H54 (cell line): ENCODE data around the gene MYG1.

Experiments used
- DNase-seq: peaks from one replicate; pipeline ENCODE4 v3.0.0; 2011; ENCODE audit warnings: low spot score, mixed read lengths; ENCODE audit not compliant: insufficient read length
- FAIRE-seq: peaks from 3 replicates; lab custom pipeline; 2011; peaks lifted over from hg19 to GRCh38; lab: Jason Lieb, UNC
- POLR2A ChIP-seq: IDR thresholded peaks from 2 replicates; pipeline ENCODE4 v1.6.1; 2011; ENCODE audit warnings: low read depth, mild to moderate bottlenecking, low read length

The MYG1 gene

DNA sequence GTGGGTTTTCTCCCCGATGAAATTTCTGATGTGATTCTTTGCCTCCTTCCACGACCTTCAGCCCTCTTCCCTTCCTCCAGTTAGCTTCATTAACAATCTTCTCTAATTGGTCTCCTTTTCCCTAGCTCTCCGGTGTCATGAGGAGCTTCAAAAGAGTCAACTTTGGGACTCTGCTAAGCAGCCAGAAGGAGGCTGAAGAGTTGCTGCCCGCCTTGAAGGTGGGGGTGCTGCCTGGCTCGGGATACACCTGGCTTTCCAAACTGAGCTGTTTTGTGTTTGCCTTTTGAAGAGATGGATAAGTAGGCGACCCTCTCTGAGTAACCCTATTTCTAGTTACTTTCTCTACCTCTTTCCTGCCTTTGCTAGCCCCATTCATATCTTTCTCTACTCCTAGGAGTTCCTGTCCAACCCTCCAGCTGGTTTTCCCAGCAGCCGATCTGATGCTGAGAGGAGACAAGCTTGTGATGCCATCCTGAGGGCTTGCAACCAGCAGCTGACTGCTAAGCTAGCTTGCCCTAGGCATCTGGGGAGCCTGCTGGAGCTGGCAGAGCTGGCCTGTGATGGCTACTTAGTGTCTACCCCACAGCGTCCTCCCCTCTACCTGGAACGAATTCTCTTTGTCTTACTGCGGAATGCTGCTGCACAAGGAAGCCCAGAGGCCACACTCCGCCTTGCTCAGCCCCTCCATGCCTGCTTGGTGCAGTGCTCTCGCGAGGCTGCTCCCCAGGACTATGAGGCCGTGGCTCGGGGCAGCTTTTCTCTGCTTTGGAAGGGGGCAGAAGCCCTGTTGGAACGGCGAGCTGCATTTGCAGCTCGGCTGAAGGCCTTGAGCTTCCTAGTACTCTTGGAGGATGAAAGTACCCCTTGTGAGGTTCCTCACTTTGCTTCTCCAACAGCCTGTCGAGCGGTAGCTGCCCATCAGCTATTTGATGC is 30.6 kb upstream of the MYG1 start:
- TF ChIP-seq POLR2A = no peak
- DNase-seq (no peak), FAIRE-seq (no peak)

DNA sequence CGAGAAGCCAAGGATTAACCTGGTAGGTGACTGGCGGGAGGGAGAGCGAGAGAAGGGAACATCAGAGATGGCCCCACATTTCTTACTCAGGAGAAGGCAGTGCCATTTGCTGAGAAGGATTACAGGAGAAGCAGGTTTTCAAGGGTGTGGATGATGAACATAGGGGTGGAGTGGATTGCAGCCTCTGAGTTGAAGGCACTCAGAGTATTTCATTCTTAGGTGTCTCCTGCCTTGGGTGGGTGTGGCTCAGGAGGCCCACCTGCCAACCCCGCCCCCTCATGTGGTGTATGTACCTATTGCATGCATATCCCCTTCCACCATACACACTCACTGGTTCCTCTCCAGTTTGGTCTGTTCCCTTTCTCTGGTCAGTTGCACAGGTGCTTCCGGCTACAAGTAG is 25.1 kb upstream of the MYG1 start:
- DNase-seq (no peak), FAIRE-seq (no peak)
- TF ChIP-seq POLR2A = no peak

DNA sequence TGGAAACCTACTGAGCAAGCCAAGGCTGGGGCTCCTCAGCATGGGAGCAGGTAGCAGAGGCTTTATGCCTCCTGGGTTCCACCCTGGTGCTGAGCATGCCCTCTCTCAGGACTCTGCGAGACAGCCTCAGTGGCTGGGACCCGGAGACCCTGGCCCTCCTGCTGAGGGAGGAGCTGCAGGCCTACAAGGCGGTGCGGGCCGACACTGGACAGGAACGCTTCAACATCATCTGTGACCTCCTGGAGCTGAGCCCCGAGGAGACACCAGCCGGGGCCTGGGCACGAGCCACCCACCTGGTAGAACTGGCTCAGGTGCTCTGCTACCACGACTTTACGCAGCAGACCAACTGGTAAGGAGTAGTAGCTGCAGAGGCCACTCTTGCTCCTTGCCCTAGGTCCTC is 23.0 kb upstream of the MYG1 start:
- no peak for TF ChIP-seq POLR2A
- FAIRE-seq (no peak), DNase-seq (no peak)

DNA sequence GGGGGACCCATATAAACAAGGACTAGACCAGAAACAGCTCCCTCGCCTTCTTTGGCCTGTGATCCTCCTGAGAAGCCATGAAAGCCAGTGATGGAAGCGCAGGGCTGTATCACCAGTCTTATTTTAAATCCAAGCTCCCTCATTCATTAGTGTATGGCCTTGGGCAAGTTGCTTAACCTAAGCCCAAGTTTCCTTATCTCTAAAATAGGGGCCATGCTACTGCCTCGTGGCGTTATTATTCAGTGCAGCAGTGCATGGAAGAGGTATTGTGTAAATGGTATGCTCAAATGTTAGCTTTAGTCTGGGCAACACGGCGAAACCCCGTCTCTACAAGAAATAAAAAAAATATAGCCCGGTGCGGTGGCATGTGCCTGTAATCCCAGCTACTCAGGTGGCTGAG is 21.5 kb upstream of the MYG1 start:
- DNase-seq = no peak
- no peak for FAIRE-seq
- no peak for TF ChIP-seq POLR2A

DNA sequence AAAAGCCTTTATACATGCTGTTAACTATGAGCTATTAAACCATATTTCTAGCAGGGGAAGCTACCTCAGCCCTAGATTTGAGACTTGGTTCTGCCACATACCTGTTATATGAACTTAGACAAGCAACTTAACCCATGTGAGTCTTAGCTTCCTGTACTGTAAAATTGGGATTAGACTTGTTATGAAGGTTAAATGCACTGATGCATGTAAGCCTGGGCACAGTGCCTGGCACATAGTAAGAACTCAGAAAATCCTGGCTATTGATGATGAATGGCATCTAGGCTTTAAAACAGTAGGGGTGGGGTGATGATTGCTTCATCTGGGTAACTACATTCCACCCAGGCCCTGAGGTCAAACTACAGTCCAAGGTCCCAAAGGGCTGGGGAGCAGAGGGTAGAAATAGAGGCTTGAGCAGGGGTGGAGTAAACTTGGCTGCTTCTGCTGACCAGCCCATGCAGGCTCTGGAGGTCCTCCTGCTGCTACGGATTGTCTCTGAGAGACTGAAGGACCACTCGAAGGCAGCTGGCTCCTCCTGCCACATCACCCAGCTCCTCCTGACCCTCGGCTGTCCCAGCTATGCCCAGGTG is 20.1 kb upstream of the MYG1 start:
- FAIRE-seq (no peak), DNase-seq (no peak)
- TF ChIP-seq POLR2A = no peak

DNA sequence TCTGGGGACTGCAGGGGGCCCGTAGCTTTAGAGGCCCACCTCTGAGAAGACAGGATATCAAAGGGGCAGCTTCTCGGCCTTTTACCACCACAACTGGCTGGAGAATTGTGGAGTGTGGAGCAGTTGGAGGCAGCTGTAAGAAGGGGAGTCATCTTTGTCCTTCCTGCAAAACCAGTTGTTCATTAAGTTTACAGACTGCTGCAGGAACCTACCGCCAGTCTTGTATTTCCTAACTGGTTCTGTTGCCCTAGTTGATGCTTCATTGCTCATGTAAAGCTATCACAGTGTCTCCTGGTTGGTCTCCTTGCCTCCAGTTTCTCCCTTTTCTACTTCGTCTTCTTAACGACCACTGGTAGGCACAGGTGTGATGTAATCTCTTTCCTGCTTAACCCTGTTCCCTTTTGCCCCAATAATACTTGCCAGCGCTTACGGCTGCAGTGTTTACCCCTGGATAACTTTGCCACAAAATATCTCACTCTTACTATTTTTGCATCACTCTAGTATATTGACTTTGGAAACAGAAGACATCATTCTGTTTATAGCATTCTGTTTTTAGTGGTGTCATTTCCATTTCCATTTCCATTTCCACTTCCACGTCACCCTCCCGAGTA is 19.5 kb upstream of the MYG1 start:
- DNase-seq = no peak
- TF ChIP-seq POLR2A = no peak
- no peak for FAIRE-seq

DNA sequence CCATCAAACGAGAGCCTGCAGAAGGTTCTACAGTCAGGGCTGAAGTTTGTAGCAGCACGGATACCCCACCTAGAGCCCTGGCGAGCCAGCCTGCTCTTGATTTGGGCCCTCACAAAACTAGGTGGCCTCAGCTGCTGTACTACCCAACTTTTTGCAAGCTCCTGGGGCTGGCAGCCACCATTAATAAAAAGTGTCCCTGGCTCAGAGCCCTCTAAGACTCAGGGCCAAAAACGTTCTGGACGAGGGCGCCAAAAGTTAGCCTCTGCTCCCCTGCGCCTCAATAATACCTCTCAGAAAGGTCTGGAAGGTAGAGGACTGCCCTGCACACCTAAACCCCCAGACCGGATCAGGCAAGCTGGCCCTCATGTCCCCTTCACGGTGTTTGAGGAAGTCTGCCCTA is 13.0 kb upstream of the MYG1 start:
- no peak for FAIRE-seq
- no peak for DNase-seq
- TF ChIP-seq POLR2A = no peak

DNA sequence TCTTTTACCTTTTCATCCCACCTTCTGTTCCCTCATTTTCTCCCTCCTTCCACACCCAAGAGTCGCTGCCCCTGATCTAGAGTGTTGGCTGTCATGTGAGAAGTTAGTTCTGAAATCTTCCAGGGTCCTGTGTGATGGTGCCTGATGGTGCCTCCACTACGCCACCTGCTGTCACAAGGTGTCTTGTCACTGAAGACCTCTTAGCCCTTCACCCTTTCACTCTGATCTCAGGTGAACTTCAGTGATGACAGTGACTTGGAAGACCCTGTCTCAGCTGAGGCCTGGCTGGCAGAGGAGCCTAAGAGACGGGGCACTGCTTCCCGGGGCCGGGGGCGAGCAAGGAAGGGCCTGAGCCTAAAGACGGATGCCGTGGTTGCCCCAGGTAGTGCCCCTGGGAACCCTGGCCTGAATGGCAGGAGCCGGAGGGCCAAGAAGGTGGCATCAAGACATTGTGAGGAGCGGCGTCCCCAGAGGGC is 11.7 kb upstream of the MYG1 start:
- TF ChIP-seq POLR2A = no peak
- FAIRE-seq (no peak), DNase-seq (no peak)

DNA sequence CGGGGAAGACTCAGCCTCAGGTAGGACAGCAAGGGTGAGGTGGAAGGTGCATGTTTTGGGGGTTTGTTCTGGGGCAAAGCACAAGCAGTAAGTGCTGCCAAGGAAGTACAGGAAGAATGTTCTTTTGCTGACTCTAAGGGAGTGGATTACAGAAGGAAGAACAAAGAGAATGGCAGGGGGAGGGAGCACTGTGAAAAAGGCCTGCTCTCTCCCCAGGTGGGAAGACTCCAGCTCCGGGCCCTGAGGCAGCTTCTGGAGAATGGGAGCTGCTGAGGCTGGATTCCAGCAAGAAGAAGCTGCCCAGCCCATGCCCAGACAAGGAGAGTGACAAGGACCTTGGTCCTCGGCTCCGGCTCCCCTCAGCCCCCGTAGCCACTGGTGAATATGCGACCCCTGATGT is 11.2 kb upstream of the MYG1 start:
- no peak for DNase-seq
- TF ChIP-seq POLR2A = no peak
- FAIRE-seq = no peak

DNA sequence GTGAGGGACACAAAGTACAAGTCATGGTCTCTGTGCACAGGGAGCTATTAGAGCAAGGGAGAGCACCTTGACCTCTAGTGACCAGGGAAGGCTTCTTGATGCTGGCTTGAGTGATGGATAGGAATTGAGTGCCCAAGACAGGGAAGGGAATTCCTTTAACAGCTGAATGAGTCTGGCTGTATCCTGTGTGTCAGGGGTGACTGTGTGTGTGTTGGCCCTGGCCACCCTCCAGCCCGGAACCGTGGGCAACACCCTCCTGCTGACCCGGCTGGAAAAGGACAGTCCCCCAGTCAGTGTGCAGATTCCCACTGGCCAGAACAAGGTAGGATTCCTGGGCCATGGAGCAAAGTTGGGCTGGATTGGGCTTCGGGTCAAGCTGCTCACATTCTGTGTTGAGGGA is 9.6 kb upstream of the MYG1 start:
- DNase-seq = peak; percentile 57

DNA sequence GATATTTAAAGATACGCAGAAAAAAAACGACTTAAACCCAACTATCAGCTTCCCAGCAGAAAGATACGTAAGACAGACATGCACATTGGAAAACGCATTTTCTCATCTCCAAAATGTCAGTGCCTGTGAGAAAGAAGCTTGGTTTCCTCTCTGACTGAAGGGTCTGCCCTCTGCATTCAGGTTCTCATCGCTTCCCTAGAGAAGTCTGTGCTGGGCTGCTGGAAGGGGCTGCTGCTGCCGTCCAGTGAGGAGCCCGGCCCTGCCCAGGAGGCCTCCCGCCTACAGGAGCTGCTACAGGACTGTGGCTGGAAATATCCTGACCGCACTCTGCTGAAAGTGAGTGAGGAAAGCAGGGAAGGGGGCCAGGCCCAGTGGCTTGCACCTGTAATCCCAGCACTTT is 8.8 kb upstream of the MYG1 start:
- DNase-seq (no peak), FAIRE-seq (no peak)
- no peak for TF ChIP-seq POLR2A

More for the DNA sequence above, 9.6 kb upstream of the MYG1 start:
- peak; percentile 65 for FAIRE-seq
- TF ChIP-seq POLR2A = no peak

DNA sequence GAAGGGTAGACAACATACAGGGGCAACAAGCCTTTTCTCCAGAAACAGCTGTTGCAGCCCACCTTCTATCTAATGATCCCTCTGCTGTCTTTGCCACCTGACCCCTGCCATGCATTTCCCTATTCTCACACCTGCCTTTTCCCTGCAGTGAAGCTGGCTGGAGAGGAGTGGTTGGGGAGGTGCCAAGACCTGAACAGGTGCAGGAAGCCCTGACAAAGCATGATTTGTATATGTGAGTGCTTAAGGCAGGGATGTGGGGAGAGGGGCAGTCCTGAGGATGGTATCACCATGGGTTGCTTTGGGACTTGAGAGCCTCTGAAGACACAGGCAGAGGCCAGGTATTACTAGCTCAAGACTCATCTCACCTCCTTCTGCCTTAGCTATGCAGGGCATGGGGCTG is 7.1 kb upstream of the MYG1 start:
- DNase-seq (no peak), FAIRE-seq (no peak)
- no peak for TF ChIP-seq POLR2A

DNA sequence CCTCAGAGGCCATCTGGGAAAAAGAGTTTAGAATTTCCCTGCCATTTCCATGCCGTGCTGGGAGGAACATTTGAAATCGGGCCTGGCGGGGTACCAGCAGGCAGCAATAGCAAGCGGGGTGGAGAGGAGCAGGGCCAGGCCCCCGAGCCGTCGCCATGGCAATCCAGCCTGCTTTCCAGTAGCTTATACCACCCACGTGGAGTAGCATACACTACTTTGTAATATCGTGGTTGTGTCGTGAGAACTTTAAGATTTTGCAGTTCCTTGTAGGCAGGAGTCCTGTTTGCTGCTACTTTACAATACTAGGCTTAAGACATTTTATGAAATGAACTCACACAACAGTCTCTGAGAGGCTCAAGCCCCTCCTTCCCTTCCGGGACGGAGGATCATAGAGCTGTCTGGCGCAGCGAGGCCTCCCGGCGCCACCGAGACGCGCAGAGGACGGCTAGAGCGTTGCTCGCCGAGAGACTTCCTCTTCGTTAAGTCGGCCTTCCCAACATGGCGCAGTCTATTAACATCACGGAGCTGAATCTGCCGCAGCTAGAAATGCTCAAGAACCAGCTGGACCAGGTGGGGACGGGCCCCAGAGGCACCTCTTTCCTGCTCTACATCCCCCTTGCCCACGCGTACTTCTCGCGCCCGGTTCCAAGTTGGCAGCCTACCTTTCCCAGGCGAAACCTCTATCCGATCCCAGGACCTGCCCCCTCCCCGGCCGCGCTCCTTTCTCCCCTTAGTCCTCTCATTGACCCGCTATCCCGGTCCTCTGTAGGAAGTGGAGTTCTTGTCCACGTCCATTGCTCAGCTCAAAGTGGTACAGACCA is 4.2 kb upstream of the MYG1 start, which contains the start of gene PFDN5:
Gene PFDN5 (plus strand): TSS at position 473 of the 821 bp plus-strand sequence. CDS start 26 bp downstream, at position 499.
- TF ChIP-seq POLR2A = peak; percentile 72
- peak; percentile 69 for DNase-seq
- FAIRE-seq = peak; percentile 77
